HG03039 (cell line): ENCODE data around the gene DIMT1.
A peak's percentile ranks its signal among the peaks of the same experiment; 100 is the strongest.

Source experiments
- ATAC-seq: cut with Tn5 transposase; IDR thresholded peaks from one replicate; pipeline ENCODE4 v1.9.1; 2021; ENCODE audit warnings: mild to moderate bottlenecking, moderate library complexity; ENCODE audit not compliant: unreplicated experiment

Gene DIMT1

GRCh38 chr5:62403411-62404250 is at the start of gene DIMT1:
DIMT1 (minus strand) TSS chr5:62403905; CDS start chr5:62403772, 133 bp downstream.
- peak; percentile 98 for ATAC-seq

- no peak for ATAC-seq
These were observed 46.6 kb upstream of the DIMT1 start for GRCh38 chr5:62450259-62450658.

GRCh38 chr5:62448528-62448927 is 44.8 kb upstream of the DIMT1 start:
- no peak for ATAC-seq

- ATAC-seq, result no peak
These were observed 28.9 kb upstream of the DIMT1 start for GRCh38 chr5:62432621-62433064.

GRCh38 chr5:62431735-62432620 is 28.3 kb upstream of the DIMT1 start:
- ATAC-seq, result no peak

- no peak for ATAC-seq
These were observed 21.1 kb upstream of the DIMT1 start for GRCh38 chr5:62424763-62425162.

GRCh38 chr5:62421414-62421813 is 17.7 kb upstream of the DIMT1 start:
- ATAC-seq, result no peak

- no peak for ATAC-seq
These were observed 15.9 kb upstream of the DIMT1 start for GRCh38 chr5:62419609-62420008.

GRCh38 chr5:62418462-62419076 is 14.9 kb upstream of the DIMT1 start:
- ATAC-seq, result no peak

GRCh38 chr5:62413711-62414110 is 10.0 kb upstream of the DIMT1 start:
- ATAC-seq, result no peak

- ATAC-seq, result peak; percentile 94
These were observed 9.0 kb upstream of the DIMT1 start, which contains the start of gene IPO11 for GRCh38 chr5:62412549-62413329. IPO11 (plus strand) TSS chr5:62412763; CDS start chr5:62437280, 24,517 bp downstream.

GRCh38 chr5:62395210-62395950 is 8.3 kb downstream of the DIMT1 start:
- ATAC-seq, result no peak

GRCh38 chr5:62386824-62387223 is 16.9 kb downstream of the DIMT1 start:
- no peak for ATAC-seq

GRCh38 chr5:62385816-62386400 is 17.8 kb downstream of the DIMT1 start:
- ATAC-seq, result no peak

- no peak for ATAC-seq
These were observed 18.6 kb downstream of the DIMT1 start for GRCh38 chr5:62385131-62385530.

- no peak for ATAC-seq
These were observed 27.6 kb downstream of the DIMT1 start for GRCh38 chr5:62376064-62376463.

- no peak for ATAC-seq
These were observed 28.1 kb downstream of the DIMT1 start for GRCh38 chr5:62375627-62376026.

- ATAC-seq, result no peak
These were observed 29.6 kb downstream of the DIMT1 start for GRCh38 chr5:62374090-62374489.

GRCh38 chr5:62373382-62373781 is 30.3 kb downstream of the DIMT1 start:
- ATAC-seq, result no peak
